Retinal pigment epithelial cell (primary cell): Measurements from ENCODE around the gene AREG.

Source experiments
- DNase-seq: peaks from one replicate; pipeline ENCODE4 v3.0.0-alpha.2; 2010; ENCODE audit warnings: low read depth
- H3K4me3 ChIP-seq: 2 replicates; pipeline ENCODE4 v1.5.1; 2011; ENCODE audit warnings: mild to moderate bottlenecking, low read length, control low read depth, moderate library complexity
- TF ChIP-seq, protein P1 (sequence below): conservative IDR thresholded peaks from 2 replicates; pipeline ENCODE4 v1.5.1; 2011; ENCODE audit warnings: low read depth, low read length, control low read depth, inconsistent platforms

The AREG gene

DNA sequence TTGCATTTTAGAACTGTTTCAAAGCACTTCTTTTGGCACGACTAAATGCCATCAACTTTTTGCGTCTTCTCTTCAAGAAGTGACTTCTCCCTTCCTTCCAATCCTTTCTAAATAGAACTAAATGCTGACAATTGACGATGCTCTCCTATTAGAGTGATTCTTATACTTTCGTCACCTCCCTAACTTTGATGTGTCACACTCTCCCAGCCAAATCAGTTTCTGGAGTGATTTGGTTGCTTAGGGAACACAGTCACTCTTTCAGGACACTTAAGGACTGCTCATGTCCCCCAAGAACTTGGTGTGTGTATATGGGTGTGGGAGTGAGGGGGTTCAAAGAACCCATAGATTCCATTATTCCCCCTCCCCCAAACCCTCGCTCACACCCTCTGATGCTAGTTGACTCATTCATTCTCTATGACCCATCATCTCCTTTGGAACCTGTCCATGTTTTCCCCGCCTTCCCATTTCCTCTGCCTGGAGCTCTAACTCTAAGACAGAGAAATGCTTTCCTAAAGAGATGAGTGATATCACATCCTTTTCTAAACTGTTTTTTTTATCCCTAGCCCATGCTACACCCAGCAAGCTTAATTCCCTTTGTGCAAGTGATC is 26.8 kb upstream of the AREG start:
- DNase-seq, result no peak
- no peak overlapping the region for H3K4me3 ChIP-seq
- TF ChIP-seq, protein P1, sequence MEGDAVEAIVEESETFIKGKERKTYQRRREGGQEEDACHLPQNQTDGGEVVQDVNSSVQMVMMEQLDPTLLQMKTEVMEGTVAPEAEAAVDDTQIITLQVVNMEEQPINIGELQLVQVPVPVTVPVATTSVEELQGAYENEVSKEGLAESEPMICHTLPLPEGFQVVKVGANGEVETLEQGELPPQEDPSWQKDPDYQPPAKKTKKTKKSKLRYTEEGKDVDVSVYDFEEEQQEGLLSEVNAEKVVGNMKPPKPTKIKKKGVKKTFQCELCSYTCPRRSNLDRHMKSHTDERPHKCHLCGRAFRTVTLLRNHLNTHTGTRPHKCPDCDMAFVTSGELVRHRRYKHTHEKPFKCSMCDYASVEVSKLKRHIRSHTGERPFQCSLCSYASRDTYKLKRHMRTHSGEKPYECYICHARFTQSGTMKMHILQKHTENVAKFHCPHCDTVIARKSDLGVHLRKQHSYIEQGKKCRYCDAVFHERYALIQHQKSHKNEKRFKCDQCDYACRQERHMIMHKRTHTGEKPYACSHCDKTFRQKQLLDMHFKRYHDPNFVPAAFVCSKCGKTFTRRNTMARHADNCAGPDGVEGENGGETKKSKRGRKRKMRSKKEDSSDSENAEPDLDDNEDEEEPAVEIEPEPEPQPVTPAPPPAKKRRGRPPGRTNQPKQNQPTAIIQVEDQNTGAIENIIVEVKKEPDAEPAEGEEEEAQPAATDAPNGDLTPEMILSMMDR, result no peak

DNA sequence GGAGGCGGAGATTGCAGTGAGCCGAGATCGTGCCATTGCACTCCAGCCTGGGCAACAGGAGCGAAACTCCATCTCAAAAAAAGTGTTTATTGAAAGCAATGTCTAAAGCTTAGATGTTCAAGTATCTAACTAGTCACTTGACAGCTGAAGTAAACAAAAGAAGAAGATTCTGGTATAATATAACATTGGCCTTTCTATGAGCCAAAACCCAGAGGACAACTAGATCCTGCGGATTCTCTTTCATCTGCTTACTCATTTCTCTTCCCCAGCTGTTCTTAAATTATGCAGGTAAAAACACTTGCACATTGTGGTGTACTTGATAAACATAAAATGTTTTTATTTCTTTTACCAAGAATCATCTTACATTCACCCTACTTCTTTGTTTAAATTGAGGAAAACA is 24.1 kb upstream of the AREG start:
- H3K4me3 ChIP-seq, result no peak overlapping the region
- TF ChIP-seq, protein P1, result no peak
- no peak for DNase-seq

DNA sequence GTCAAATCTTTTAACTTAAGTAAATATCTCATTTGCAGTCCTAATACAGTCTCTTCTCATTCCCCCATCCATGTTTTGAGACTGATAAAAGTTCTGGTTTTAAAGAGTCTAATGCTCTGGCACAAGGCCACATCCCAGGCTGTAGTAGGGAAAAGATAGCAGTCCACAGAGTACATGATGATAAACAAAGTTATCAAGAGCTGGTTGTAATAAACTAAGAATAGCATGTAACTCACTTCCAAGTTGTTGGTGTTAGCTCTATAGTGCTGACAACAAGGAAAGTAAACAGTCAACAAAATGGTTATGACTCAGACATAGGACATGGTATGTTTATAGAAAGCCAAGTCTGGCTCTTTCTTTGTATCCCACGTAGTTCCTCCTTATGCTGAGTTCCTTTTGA is 21.8 kb upstream of the AREG start:
- DNase-seq, result no peak
- H3K4me3 ChIP-seq, result no peak overlapping the region
- TF ChIP-seq, protein P1, result no peak

DNA sequence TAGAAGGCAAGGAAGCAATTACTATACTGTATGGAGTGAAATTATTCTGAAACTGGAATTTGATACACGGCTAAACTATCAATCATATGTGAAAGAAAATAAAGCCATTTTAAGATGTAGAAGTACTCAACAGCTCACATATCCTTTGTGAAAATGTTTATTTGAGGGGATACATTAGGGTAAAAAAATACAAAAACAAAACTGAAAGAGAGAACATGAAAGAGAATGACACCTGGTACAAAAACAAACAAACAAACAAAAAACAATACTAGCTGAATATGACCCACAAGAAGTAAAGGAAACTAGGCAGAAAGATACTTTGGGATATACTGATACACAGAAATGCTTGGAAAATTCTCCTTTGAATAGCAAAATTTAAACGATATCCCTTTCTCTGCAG is 20.8 kb upstream of the AREG start:
- DNase-seq, result no peak
- TF ChIP-seq, protein P1, result no peak

DNA sequence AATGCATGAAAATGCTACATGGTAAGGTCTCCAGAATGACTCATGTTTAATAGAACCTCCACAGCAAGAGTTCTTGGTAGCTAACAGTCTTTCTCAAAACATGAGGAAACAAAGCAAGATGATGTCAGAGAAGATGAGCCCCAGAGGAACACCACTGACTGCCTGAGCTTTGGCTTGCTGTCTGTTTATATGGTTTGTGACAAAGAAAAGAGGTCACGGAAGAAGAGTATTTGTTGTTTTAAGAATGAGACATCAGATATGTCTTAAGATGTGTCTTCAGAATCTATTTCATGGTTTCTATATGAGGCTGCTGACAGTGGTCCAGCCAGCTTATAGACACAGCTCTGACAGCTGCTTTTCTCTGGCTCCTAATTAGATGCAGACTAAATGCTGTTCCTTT is 18.8 kb upstream of the AREG start:
- TF ChIP-seq, protein P1, result no peak
- no peak overlapping the region for H3K4me3 ChIP-seq
- no peak for DNase-seq

More for the DNA sequence above, 20.8 kb upstream of the AREG start:
- H3K4me3 ChIP-seq, result no peak overlapping the region

DNA sequence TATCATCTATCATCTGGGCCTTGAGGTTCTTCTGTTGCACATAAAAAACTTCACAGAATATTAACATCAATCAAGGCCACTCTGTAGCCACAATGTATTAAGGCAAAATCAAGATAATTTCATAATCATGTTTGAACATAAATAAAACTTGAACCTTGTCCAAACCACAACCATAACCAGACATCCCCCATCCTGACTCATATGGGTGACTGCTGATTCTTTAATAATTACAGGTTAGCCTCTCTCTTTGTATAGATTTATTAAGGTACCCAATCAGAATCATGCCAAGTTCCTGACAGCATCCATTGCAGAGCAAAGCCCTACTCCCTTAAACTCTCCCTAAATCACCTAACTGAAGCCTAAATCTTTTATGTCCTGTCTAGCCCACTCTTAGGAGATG is 16.7 kb upstream of the AREG start:
- H3K4me3 ChIP-seq, result no peak overlapping the region
- TF ChIP-seq, protein P1, result no peak
- no peak for DNase-seq

DNA sequence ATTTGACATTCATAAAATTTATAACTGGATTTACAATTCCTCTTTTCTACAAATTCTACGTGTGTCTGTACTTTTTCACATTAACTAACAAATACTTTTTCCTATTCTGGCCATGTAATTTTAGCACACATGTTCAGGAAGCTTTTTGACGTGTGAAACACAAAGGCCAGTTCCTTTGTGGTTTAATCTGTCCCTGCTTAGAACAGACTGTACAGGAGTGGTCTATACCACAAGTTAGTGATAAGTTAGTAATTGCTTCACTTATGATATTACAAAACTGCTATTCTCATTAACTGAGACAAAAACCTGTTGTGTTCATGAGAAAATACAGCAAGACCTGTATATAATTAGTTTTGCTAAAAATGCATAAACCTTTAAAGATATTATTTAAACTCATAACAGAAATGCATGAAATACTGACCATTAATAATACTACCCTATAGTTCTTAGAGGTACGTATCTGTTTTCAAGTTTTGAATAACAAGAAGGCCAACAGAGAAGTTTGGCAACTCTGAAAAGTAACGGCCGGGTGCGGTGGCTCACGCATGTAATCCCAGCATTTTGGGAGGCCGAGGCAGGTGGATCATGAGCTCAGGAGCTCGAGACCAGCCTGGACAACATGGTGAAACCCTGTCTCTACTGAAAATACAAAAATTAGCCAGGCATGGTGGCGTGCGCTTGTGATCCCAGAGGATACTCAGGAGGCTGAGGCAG is 13.7 kb upstream of the AREG start:
- TF ChIP-seq, protein P1, result no peak
- no peak overlapping the region for H3K4me3 ChIP-seq
- no peak for DNase-seq
